Occipital lobe (tissue), 2 donors: ENCODE results near the gene AKAP11. TPM values are rescaled to one million over a fixed set of nuclear protein-coding genes. Genes with fewer than 3 reads are reported as not detected.

Experiments
- DNase-seq: peaks from one replicate; lab custom pipeline; 2025; lab: John Stamatoyannopoulos, UW
- total RNA-seq: library from RNA; depleted of rRNA; stranded (reverse); fragments of >200 nt; gene quantifications from one replicate; pipeline ENCODE4 v1.2.3, GENCODE V29; 2014

AKAP11 gene
- total RNA-seq, 1 donor from 2014 or later, result 87.0 TPM

- no peak for DNase-seq
These were observed 57.3 kb downstream of the AKAP11 start for GRCh38 chr13:42329239-42329638.

DNA sequence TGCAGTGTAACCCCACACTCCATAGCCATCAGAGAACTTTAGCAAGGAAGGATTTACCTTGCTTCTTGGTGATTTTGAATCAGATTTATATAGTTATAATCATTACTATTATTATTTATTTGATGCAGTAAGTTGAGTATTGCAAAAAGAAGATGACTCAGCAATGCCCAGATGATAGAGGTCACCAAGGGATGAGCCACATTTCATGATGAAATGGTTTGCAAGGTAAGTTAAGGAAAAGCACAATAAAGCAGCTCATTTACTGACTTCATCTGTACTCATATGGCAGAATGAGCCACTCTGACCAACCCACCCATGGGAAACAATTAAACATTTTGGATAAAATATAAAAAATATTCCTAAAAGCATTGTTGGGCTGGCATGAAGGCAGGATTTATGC lies 59.1 kb downstream of the AKAP11 start:
- DNase-seq, result no peak

- no peak for DNase-seq
These were observed 61.8 kb downstream of the AKAP11 start for GRCh38 chr13:42333613-42334328.

DNA sequence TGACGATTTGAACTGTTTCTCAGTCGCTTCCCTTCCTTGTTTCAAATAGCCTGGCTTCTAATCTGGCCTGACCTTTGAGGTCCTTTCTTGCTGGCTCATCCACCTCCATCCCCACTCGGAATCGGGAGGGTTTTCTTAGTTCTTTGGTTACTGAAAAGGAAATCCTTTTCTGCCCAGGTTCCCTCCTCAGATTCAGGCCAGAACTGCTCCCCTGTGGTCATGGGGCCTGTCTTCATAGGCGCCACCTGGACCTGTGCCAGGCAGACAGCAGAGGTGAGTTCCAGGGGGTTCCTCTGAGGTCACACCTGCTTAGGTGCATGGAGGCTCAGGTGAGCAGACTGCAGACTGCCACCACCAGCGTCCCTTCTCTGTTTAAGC lies 62.4 kb downstream of the AKAP11 start:
- DNase-seq, result no peak

GRCh38 chr13:42337808-42338600 lies 66.1 kb downstream of the AKAP11 start:
- DNase-seq, result no peak

DNA sequence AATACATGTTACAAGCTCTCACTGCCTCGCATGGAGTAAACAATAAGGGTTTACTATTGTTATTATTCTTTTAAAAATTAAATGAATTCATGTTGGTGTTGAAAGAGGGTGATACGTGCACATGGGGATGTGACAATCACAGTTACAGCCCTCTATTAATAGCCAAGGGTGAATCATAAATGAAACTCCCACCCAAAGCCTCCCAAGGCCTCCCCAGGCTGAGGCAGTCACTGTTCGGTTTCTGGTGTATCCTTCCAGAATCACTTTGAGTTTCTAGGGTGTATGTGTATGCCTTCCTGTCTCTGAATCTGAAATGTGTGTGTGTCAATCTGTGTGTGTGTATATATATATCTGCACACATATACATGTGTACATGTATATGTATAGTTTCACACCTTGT lies 73.4 kb downstream of the AKAP11 start:
- DNase-seq, result no peak

- no peak for DNase-seq
These were observed 76.6 kb downstream of the AKAP11 start for GRCh38 chr13:42348576-42348975.

- DNase-seq, result no peak
These were observed 78.2 kb downstream of the AKAP11 start for GRCh38 chr13:42350141-42350540.

- DNase-seq, result peak; percentile 3
These were observed 82.5 kb downstream of the AKAP11 start for GRCh38 chr13:42354241-42355091.

DNA sequence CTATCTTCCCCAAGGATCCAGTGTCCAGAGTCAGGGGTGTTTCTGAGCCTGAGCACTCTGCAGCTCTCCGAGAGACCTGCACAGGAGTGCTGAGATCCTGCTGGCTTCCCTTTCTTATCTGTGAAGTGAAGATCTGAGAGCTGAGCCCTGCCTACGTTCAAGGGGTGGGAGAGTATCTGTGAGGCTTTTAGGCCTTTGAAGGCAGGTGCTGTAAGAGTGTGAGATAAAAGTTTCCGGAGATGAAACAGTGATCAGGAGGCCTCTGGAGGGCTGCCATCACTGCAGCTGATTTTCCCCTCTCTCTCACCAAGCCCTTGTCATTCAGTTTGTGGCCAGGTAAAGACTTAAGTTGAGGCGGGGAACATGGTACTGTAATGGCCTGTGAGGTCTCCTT lies 83.1 kb downstream of the AKAP11 start:
- no peak for DNase-seq

GRCh38 chr13:42355491-42356183 lies 83.7 kb downstream of the AKAP11 start:
- DNase-seq, result no peak

DNA sequence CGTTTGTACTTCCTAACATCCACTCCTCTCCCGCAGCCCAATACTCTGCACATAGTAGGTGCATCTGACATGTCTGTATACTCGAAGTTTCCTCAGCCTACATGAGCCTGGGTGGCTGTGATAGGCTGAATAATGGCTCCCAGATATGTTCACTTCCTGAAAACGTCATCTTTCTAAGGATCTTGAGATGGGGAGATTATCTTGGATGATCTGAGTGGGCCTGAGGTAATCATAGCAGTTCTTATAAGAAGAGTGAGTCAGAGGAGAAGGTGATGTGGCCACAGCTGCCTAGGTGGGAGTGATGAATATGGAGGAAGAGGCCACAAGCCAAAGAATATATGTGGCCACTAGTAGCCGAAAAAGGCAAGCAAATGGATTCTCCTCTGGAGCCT lies 84.2 kb downstream of the AKAP11 start:
- no peak for DNase-seq

- DNase-seq, result no peak
These were observed 88.2 kb downstream of the AKAP11 start for GRCh38 chr13:42360046-42360574.

- no peak for DNase-seq
These were observed 89.7 kb downstream of the AKAP11 start for GRCh38 chr13:42361701-42362100.

- no peak for DNase-seq
These were observed 92.1 kb downstream of the AKAP11 start for GRCh38 chr13:42363941-42364612.

DNA sequence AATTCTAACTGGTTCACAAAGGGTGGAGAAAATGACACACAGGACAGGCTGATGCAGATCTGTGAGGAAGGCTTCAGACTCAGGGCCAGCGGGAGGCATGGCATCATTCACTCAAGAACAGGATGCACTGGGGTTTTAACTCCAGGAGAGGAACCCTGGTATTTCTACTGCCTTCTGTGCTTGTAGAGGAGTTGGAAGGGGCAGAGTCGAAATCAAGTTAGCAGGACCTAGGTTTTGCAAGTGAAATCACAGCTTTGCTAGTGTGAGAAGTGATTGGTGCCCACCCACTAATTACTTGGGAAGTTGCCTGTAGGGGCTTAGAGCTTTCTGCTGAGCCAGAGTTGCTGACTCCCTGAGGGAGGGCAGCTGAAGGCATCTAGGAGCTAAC lies 92.7 kb downstream of the AKAP11 start:
- no peak for DNase-seq

- no peak for DNase-seq
These were observed 95.9 kb downstream of the AKAP11 start for GRCh38 chr13:42367831-42368230.

DNA sequence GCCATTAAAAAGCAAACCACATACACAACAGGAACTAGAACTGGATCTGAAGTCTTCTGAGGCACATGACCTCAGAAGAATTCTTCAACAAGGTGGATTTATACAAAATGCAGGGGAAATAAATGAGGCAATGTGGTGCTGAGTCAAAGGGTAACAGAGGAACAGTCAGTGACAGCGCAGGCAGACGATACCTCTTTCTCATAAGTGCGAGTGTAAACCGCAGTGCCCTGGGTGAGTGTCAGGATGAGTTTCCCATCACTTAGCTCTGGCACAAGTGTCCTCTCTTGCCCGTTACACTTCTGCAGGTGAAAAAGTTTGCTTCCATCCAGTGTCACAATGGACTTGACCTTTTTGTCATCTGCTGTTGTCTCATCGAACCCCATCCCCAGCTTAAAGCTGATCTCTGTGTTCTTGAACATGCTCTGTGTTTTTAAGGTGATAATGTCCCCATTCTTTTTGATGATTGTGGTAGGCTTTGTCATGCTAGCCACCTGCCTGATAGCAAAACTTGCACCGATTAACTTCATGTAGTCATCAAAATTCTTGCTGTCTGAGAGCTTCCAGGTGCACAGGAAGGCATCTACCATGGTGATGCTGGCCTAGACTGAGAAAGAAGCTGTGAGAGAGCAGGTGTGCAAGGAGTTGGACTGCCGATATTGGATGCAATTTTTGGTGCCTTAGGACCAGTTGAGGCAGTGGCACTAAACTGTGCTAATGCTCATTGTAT lies 97.3 kb downstream of the AKAP11 start:
- DNase-seq, result no peak

- no peak for DNase-seq
These were observed 98.3 kb downstream of the AKAP11 start for GRCh38 chr13:42370229-42370628.
